ENCODE data around the gene PCDHA4.

- no peak for TF ChIP-seq EZH2phosphoT487 (IDR thresholded peaks at IDR 0.05; ENCODE audit: borderline replicate concordance)
- no peak for TF ChIP-seq CTCF (conservative IDR thresholded peaks at IDR 0.05; ENCODE audit: low read length)
Measured at GRCh38 chr5:140767444-140767843, 39.4 kb upstream of the PCDHA4 start.

Data from Loucy (cell line).